Gastroesophageal sphincter (tissue), 4 donors: Measurements from ENCODE around the gene POLR2H. TPM values are rescaled to one million over a fixed set of nuclear protein-coding genes. Genes with fewer than 3 reads are reported as not detected.

ENCODE experiments used
- ATAC-seq: fragments of 150-250 bp; one replicate; pipeline ENCODE4 v1.9.1; 2016; ENCODE audit warnings: mild to moderate bottlenecking, moderate library complexity
- H3K27ac ChIP-seq, 4 donors: fragments of 200-600 bp; sonication (generic) in 3 of 4; 1 replicate in 3 of 4; 2 replicates in 1 of 4; pipeline ENCODE4 v1.5.1; 2016 to 2019
- H3K27me3 ChIP-seq: fragments of 200-600 bp; sonication (generic); one replicate; pipeline ENCODE4 v1.5.1; 2019
- H3K36me3 ChIP-seq, 2 donors: fragments of 200-600 bp; sonication (generic); one replicate each; pipeline ENCODE4 v1.5.1; 2019; ENCODE audit warnings: control low read depth in 1 of 2
- H3K4me1 ChIP-seq, 3 donors: fragments of 200-600 bp; sonication (generic); 1 replicate in 2 of 3; 2 replicates in 1 of 3; pipeline ENCODE4 v1.5.1; 2016 to 2019; ENCODE audit warnings: control low read depth in 2 of 3
- H3K4me3 ChIP-seq, 2 donors: fragments of 200-600 bp; sonication (generic); one replicate each; pipeline ENCODE4 v1.5.1; 2019; ENCODE audit warnings: mild to moderate bottlenecking in 1 of 2, moderate library complexity in 1 of 2
- H3K9me3 ChIP-seq, 3 donors: fragments of 200-600 bp; sonication (generic); one replicate each; pipeline ENCODE4 v1.5.1; 2017 to 2019; ENCODE audit warnings: control low read depth in 2 of 3
- EP300 ChIP-seq: sonication (generic); formaldehyde crosslinking; IDR thresholded peaks from one replicate; pipeline ENCODE4 v1.6.1; 2017; ENCODE audit warnings: antibody characterized with exemption, mild to moderate bottlenecking
- POLR2A ChIP-seq, 2 donors: fragments of 450-650 bp; IDR thresholded peaks; one replicate each; pipeline ENCODE4 v1.6.1; 2017; ENCODE audit warnings: antibody characterized with exemption in 2 of 2, mild to moderate bottlenecking in 2 of 2, moderate library complexity in 1 of 2
- POLR2AphosphoS5 ChIP-seq: sonication (generic); formaldehyde crosslinking; IDR thresholded peaks from one replicate; pipeline ENCODE4 v1.6.1; 2017; ENCODE audit warnings: antibody characterized with exemption
- WGBS, 2 donors: methylation state at CpG; one replicate each; pipeline ENCODE4 v1.1.5; 2018; ENCODE audit warnings: low coverage in 1 of 2; 5-methylcytosine and 5-hydroxymethylcytosine counted together
- total RNA-seq, 4 donors: library from RNA; depleted of rRNA; stranded (reverse); fragments of >200 nt; gene quantifications; one replicate each; pipeline ENCODE4 v1.1.0, GENCODE V29; 2016
- TF ChIP-seq, protein P1 (sequence below), 4 experiments: fragments of 200-600 bp in 2 of 4; fragments of 450-650 bp in 2 of 4; sonication (generic) in 1 of 4; IDR thresholded peaks; one replicate each; pipeline ENCODE4 v1.5.1; 2017 to 2019; ENCODE audit warnings: antibody characterized with exemption in 4 of 4, mild to moderate bottlenecking in 2 of 4, moderate library complexity in 2 of 4

The POLR2H gene
- total RNA-seq, 4 donors from 2014 or later = 32.8 to 54.1 (median 40.9) TPM

- H3K4me3 ChIP-seq = no peak overlapping the region
- H3K4me1 ChIP-seq = peaks cover 0 to 23% (median 0%) of the 10 kb centered on the region in 3 donors
- H3K27ac ChIP-seq = peak overlapping the region in 2 of 4 donors; percentile 5 to 35
- TF ChIP-seq, protein P1, sequence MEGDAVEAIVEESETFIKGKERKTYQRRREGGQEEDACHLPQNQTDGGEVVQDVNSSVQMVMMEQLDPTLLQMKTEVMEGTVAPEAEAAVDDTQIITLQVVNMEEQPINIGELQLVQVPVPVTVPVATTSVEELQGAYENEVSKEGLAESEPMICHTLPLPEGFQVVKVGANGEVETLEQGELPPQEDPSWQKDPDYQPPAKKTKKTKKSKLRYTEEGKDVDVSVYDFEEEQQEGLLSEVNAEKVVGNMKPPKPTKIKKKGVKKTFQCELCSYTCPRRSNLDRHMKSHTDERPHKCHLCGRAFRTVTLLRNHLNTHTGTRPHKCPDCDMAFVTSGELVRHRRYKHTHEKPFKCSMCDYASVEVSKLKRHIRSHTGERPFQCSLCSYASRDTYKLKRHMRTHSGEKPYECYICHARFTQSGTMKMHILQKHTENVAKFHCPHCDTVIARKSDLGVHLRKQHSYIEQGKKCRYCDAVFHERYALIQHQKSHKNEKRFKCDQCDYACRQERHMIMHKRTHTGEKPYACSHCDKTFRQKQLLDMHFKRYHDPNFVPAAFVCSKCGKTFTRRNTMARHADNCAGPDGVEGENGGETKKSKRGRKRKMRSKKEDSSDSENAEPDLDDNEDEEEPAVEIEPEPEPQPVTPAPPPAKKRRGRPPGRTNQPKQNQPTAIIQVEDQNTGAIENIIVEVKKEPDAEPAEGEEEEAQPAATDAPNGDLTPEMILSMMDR (IDR thresholded peaks at IDR 0.05) = no peak
- no peak for TF ChIP-seq POLR2AphosphoS5
- TF ChIP-seq EP300 = no peak
- TF ChIP-seq POLR2A (IDR thresholded peaks at IDR 0.05) = no peak
- peaks cover 19 to 100% of the 10 kb centered on the region in 2 donors for H3K36me3 ChIP-seq
- WGBS, 2 donors = 47 to 100% methylated on average over 1 to 3 of the region's 3 CpGs
- H3K27me3 ChIP-seq = no peaks in the 10 kb centered on the region
- H3K9me3 ChIP-seq = no peaks in the 10 kb centered on the region
- no peak for ATAC-seq
Observed at GRCh38 chr3:184328516-184328915, 33.0 kb upstream of the POLR2H start.

GRCh38 chr3:184332370-184333090 lies 29.0 kb upstream of the POLR2H start:
- no peaks in the 10 kb centered on the region for H3K27me3 ChIP-seq
- 57 to 68% methylated on average over 6 to 10 of the region's 10 CpGs for WGBS, 2 donors
- no peak for ATAC-seq
- H3K4me3 ChIP-seq = no peak overlapping the region
- peak overlapping the region in 3 of 4 donors; percentile 94 to 99 (median 98) for H3K27ac ChIP-seq
- no peaks in the 10 kb centered on the region for H3K9me3 ChIP-seq
- peaks cover 0 to 45% (median 6%) of the 10 kb centered on the region in 3 donors for H3K4me1 ChIP-seq
- peaks cover 3 to 78% of the 10 kb centered on the region in 2 donors for H3K36me3 ChIP-seq
- TF ChIP-seq POLR2AphosphoS5 = peak; percentile 16
- TF ChIP-seq, protein P1 (IDR thresholded peaks at IDR 0.05) = no peak

DNA sequence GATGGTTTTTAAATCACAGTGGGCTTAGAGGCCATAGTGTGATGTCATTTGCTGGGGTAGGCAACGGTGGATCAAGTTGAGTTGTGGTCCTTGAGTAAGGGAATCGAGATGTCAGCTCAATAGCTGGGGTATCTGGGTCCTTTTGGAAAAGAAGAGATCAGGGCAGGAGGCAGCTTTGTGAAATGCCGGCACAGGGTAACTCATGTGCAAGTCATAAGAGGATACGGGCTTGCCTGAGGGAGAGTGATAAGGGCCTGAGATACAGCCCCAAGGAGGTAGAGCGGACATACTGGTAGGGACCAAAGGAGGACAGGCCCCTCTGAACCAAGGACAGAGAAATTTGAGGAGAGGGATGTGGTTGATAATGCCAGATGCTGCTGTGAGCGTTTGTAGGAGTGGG lies 28.3 kb upstream of the POLR2H start:
- ATAC-seq = no peak
- H3K9me3 ChIP-seq = no peaks in the 10 kb centered on the region
- 78 to 87% methylated on average over 3 to 6 of the region's 6 CpGs for WGBS, 2 donors
- no peak overlapping the region for H3K4me3 ChIP-seq
- peak overlapping the region in 3 of 4 donors; percentile 94 to 99 (median 98) for H3K27ac ChIP-seq
- TF ChIP-seq EP300 = no peak
- TF ChIP-seq POLR2A (IDR thresholded peaks at IDR 0.05) = no peak
- TF ChIP-seq POLR2AphosphoS5 = no peak
- TF ChIP-seq, protein P1 (IDR thresholded peaks at IDR 0.05) = no peak
- no peaks in the 10 kb centered on the region for H3K27me3 ChIP-seq
- peaks cover 0 to 72% of the 10 kb centered on the region in 2 donors for H3K36me3 ChIP-seq
- H3K4me1 ChIP-seq = peaks cover 0 to 51% (median 13%) of the 10 kb centered on the region in 3 donors

DNA sequence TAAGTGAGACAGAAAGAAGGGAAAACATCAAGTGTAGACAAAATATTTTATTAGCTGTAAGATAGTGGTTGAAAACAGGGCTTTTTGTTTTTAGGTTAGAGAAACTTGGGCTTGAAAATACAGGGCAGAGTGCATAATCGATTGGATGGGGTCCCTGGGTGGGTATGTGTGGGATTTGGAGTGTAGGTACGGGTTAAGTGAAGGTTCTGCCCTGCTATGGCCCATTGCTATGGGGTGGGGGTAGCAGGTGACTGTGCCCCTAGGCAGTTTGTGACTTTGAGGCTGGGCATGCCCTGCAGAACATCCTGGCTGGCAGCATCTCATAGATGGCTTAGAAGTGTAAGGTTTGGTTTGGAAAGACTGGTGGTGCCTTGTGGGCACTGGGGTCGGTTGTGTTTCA lies 27.8 kb upstream of the POLR2H start:
- Histone ChIP-seq H3K9me3 (no peaks in the 10 kb centered on the region), H3K36me3 (peaks cover 0 to 67% of the 10 kb centered on the region in 2 donors), H3K27me3 (no peaks in the 10 kb centered on the region), H3K4me1 (peaks cover 0 to 56% (median 18%) of the 10 kb centered on the region in 3 donors), H3K4me3 (no peak overlapping the region), H3K27ac (peak overlapping the region in 3 of 4 donors; percentile 94 to 99 (median 98))
- no peak for ATAC-seq
- no peak for TF ChIP-seq EP300
- no peak for TF ChIP-seq POLR2A (IDR thresholded peaks at IDR 0.05)
- TF ChIP-seq, protein P1 (IDR thresholded peaks at IDR 0.05) = no peak
- TF ChIP-seq POLR2AphosphoS5 = no peak
- WGBS, 2 donors = 85 to 86% methylated on average over 2 of the region's 3 CpGs
